GM12878 (cell line): ENCODE results near the gene ATP1B2. TPM values are rescaled to one million over a fixed set of nuclear protein-coding genes. Genes with fewer than 3 reads are reported as not detected.

Experiments
- ATAC-seq: fragments of 200-7000 bp; cut with Tn5 transposase; 3 replicates; pipeline ENCODE4 v1.9.1; 2020; ENCODE audit warnings: mild to moderate bottlenecking, moderate library complexity
- BruUV-seq: library from RNA; stranded (reverse); fragments of 400-500 nt; replicated peaks from 2 replicates; lab custom pipeline; 2021; lab: Mats Ljungman, UMichigan
- CTCF ChIA-PET: fragments of 300-600 bp; sonication (Branson Sonifier 250); formaldehyde crosslinking; extraction: SDS; loops from one replicate; lab custom pipeline; 2021; ENCODE audit warnings: inconsistent platforms; lab: Yijun Ruan, JAX
- POLR2A ChIA-PET: fragments of 350-600 bp; formaldehyde crosslinking; extraction: SDS; loops from one replicate; lab custom pipeline; 2021; ENCODE audit warnings: inconsistent platforms; lab: Charles Lee
- RAD21 ChIA-PET: fragments of 300-600 bp; sonication (Branson Sonifier 250); formaldehyde crosslinking; loops from one replicate; lab custom pipeline; 2023; ENCODE audit warnings: antibody characterized with exemption; ENCODE audit not compliant: unreplicated experiment; lab: Charles Lee
- SMC1A ChIA-PET: fragments of 300-600 bp; sonication (Branson Sonifier 250); formaldehyde crosslinking; loops from one replicate; lab custom pipeline; 2023; ENCODE audit not compliant: unreplicated experiment, uncharacterized antibody; lab: Charles Lee
- DNase-seq: peaks from one replicate; pipeline ENCODE4 v3.0.0-alpha.2; 2011; ENCODE audit warnings: low read depth, low spot score
- FAIRE-seq: peaks from 3 replicates; lab custom pipeline; 2011; peaks lifted over from hg19 to GRCh38; lab: Jason Lieb, UNC
- H2AFZ ChIP-seq: 2 replicates; pipeline ENCODE4 v1.6.0; 2011; ENCODE audit warnings: low read depth, low read length, control low read depth; ENCODE audit not compliant: control insufficient read depth
- H3K27ac ChIP-seq: 2 replicates; pipeline ENCODE4 v1.5.1; 2011; ENCODE audit warnings: control low read depth; ENCODE audit not compliant: control insufficient read depth, insufficient read depth
- H3K27me3 ChIP-seq, 2 experiments: replicated peaks in 1 of 2; 2 replicates each; pipeline versions ENCODE4 v1.6.0 to v1.6.1; 2011; ENCODE audit warnings: low read length in 1 of 2; ENCODE audit not compliant: control insufficient read depth in 2 of 2, insufficient read depth in 2 of 2
- H3K36me3 ChIP-seq, 2 experiments: 2 replicates each; pipeline ENCODE4 v1.5.1; 2011; ENCODE audit warnings: low read length in 1 of 2; ENCODE audit not compliant: control insufficient read depth in 2 of 2, insufficient read depth in 2 of 2
- H3K4me1 ChIP-seq: 2 replicates; pipeline ENCODE4 v1.6.1; 2011; ENCODE audit warnings: mild to moderate bottlenecking, low read length, moderate library complexity, mixed read lengths; ENCODE audit not compliant: control insufficient read depth, insufficient read depth
- H3K4me2 ChIP-seq: 2 replicates; pipeline ENCODE4 v1.6.0; 2011; ENCODE audit warnings: control low read depth; ENCODE audit not compliant: control insufficient read depth, insufficient read depth
- H3K4me3 ChIP-seq: fragments of 200-600 bp; sonication (generic); 2 replicates; pipeline ENCODE4 v1.5.1; 2016
- H3K79me2 ChIP-seq: 2 replicates; pipeline ENCODE4 v1.6.0; 2011; ENCODE audit warnings: low read length; ENCODE audit not compliant: control insufficient read depth, insufficient read depth
- H3K9ac ChIP-seq: 2 replicates; pipeline ENCODE4 v1.8.0; 2011; ENCODE audit warnings: low read length, control low read depth, mixed read lengths; ENCODE audit not compliant: control insufficient read depth, insufficient read depth
- H3K9me3 ChIP-seq: replicated peaks from 3 replicates; pipeline ENCODE4 v1.5.1; 2011; ENCODE audit warnings: mild to moderate bottlenecking, low read length; ENCODE audit not compliant: control insufficient read depth, insufficient read depth
- H4K20me1 ChIP-seq: 2 replicates; pipeline ENCODE4 v1.6.0; 2011; ENCODE audit not compliant: control insufficient read depth, insufficient read depth
- IRF4 ChIP-seq: IDR thresholded peaks from 2 replicates; pipeline ENCODE4 v1.6.1; 2011; ENCODE audit warnings: low read depth, low read length
- KLF5 ChIP-seq: fragments of 450-650 bp; IDR thresholded peaks from 2 replicates; pipeline ENCODE4 v1.6.1; 2014; ENCODE audit warnings: mild to moderate bottlenecking; ENCODE audit not compliant: partially characterized antibody
- MEF2A ChIP-seq: IDR thresholded peaks from 2 replicates; pipeline ENCODE4 v1.6.1; 2011; ENCODE audit warnings: low read depth, mild to moderate bottlenecking, low read length, moderate library complexity; ENCODE audit not compliant: insufficient read depth
- MLLT1 ChIP-seq: fragments of 450-650 bp; IDR thresholded peaks from 2 replicates; pipeline ENCODE4 v1.6.1; 2016; ENCODE audit warnings: mild to moderate bottlenecking
- MXI1 ChIP-seq: fragments of 150-350 bp; IDR thresholded peaks from 2 replicates; pipeline ENCODE4 v1.6.1; 2011; ENCODE audit warnings: low read depth, mild to moderate bottlenecking, inconsistent platforms, low read length, improper control_type of control experiment
- NR2F1 ChIP-seq: fragments of 450-650 bp; conservative IDR thresholded peaks from 2 replicates; pipeline ENCODE4 v1.6.1; 2017; ENCODE audit warnings: mild to moderate bottlenecking
- REST ChIP-seq: IDR thresholded peaks from 2 replicates; pipeline ENCODE4 v1.6.1; 2012; ENCODE audit warnings: mild to moderate bottlenecking, low read depth, low read length
- SMARCA5 ChIP-seq: fragments of 450-650 bp; IDR thresholded peaks from 2 replicates; pipeline ENCODE4 v1.6.1; 2017; ENCODE audit warnings: mild to moderate bottlenecking
- YBX1 ChIP-seq: fragments of 450-650 bp; IDR thresholded peaks from 2 replicates; pipeline ENCODE4 v1.6.1; 2016; ENCODE audit warnings: antibody characterized with exemption
- ZBTB33 ChIP-seq: fragments of 450-650 bp; IDR thresholded peaks from 2 replicates; pipeline ENCODE4 v1.6.1; 2017; ENCODE audit warnings: mild to moderate bottlenecking
- WGBS: methylation state at CpG from one replicate; pipeline ENCODE4 v1.1.6; 2016; ENCODE audit warnings: low lambda C conversion rate; ENCODE audit not compliant: insufficient replicate concordance, insufficient coverage; ENCODE audit errors: missing lambda C conversion rate; 5-methylcytosine and 5-hydroxymethylcytosine counted together
- in situ Hi-C: fragments of 300-500 bp; cut with MboI; formaldehyde crosslinking; loops from 9 replicates; pipeline ENCODE4 v1.14.3; 2018; ENCODE audit warnings: mixed read lengths
- intact Hi-C: fragments of 100-400 bp; cut with micrococcal nuclease; formaldehyde crosslinking; loops from one replicate; pipeline ENCODE4 v1.14.2; 2022; ENCODE audit not compliant: unreplicated experiment
- polyA plus RNA-seq, 11 experiments: library from polyadenylated mRNA; depleted of rRNA in 4 of 11; unstranded in 6 of 11; stranded (reverse) in 5 of 11; fragments of >200 nt; fragmentation: Nextera tagmentation in 4 of 11; fragmentation: Illumina TruSeq in 1 of 11; extraction: Ambion mirVana in 4 of 11; extraction: Trizol in 1 of 11; gene quantifications; 1 replicate in 1 of 11; 2 replicates in 10 of 11; pipeline versions ENCODE4 v1.2.1 to v1.2.3, GENCODE V29; 2011 to 2016; ENCODE audit warnings: inconsistent platforms in 2 of 11, missing spikeins in 2 of 11, low read depth in 1 of 11
- total RNA-seq, 4 experiments: library from RNA; depleted of rRNA in 3 of 4; stranded (reverse); fragments of >200 nt in 3 of 4; fragmentation: Illumina TruSeq in 1 of 4; extraction: Trizol in 1 of 4; gene quantifications; 2 replicates each; pipeline versions ENCODE4 v1.2.1 to v1.2.3, GENCODE V29; 2013 to 2021
- TF ChIP-seq, protein P1 (sequence below): IDR thresholded peaks from 2 replicates; pipeline ENCODE4 v1.6.1; 2012; ENCODE audit warnings: low read depth, low read length, improper control_type of control experiment

ATP1B2 gene
- total and polyA plus RNA-seq, 10 of the 15 experiments (the other 5 are each of a cell fraction or from before 2014, with no cell fraction given): 0.03 to 0.29 (median 0.15) TPM; not detected in 3

GRCh38 chr17:7606280-7606679 is 44.4 kb upstream of the ATP1B2 start:
- ChIA-PET POLR2A (no interaction called here), RAD21 (no interaction called here)
- Histone ChIP-seq H3K27ac (no peak overlapping the region), H3K36me3 (peaks cover 0 to 7% of the 10 kb centered on the region in 2 experiments; a peak in 2 of 4 replicates), H3K9me3 (no peaks in the 10 kb centered on the region)
- ATAC-seq: no peak
- TF ChIP-seq KLF5 (no peak), YBX1 (no peak), MXI1 (no peak), IRF4 (no peak), REST (no peak), SMARCA5 (no peak), MLLT1 (no peak), NR2F1 (no peak), MEF2A (no peak), ZBTB33 (no peak)
- TF ChIP-seq, protein P1, sequence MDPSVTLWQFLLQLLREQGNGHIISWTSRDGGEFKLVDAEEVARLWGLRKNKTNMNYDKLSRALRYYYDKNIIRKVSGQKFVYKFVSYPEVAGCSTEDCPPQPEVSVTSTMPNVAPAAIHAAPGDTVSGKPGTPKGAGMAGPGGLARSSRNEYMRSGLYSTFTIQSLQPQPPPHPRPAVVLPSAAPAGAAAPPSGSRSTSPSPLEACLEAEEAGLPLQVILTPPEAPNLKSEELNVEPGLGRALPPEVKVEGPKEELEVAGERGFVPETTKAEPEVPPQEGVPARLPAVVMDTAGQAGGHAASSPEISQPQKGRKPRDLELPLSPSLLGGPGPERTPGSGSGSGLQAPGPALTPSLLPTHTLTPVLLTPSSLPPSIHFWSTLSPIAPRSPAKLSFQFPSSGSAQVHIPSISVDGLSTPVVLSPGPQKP: no peak
- TF ChIP-seq, all 136 proteins: peak for 0
- BruUV-seq: no TSS peak
- no peaks in the 10 kb centered on the region for H4K20me1 ChIP-seq
- H3K27me3 ChIP-seq: no peaks in the 10 kb centered on the region
- SMC1A ChIA-PET: interaction anchor here (1.1 kb wide), 1 partner anchor 22 kb away, joined by 3 read pairs; the partner anchor contains the start of gene MPDU1
- FAIRE-seq: no peak
- intact Hi-C loops: no loop called here
- H3K4me3 ChIP-seq: no peak overlapping the region
- H3K4me1 ChIP-seq: no peaks in the 10 kb centered on the region
- in situ Hi-C loops: no loop called here
- WGBS: 92% methylated on average over 4 of the region's 4 CpGs
- DNase-seq: no peak
- no peak overlapping the region for H3K4me2 ChIP-seq
- H3K9ac ChIP-seq: no peak overlapping the region
- H2AFZ ChIP-seq: no peak overlapping the region
- CTCF ChIA-PET: no interaction called here
- H3K79me2 ChIP-seq: peaks cover 5% of the 10 kb centered on the region; the same call in 1 of the 2 replicates
